ENCODE measurements around the gene STX8.
A peak's percentile ranks its signal among the peaks of the same experiment; 100 is the strongest.

STX8 gene

GRCh38 chr17:9220398-9221146 lies 355.0 kb downstream of the STX8 start:
- no peak overlapping the region for H3K27ac ChIP-seq
- ChIA-PET POLR2A (ENCODE audit: low non-redundant PET) (no interaction called here), CTCF (interaction anchor here (0.6 to 0.7 kb wide), 2 partner anchors 12 to 434 kb away, joined by 3 read pairs; no protein-coding TSS in a partner anchor)
- DNase-seq (ENCODE audit: low spot score): no peak
- TF ChIP-seq CTCF (conservative IDR thresholded peaks at IDR 0.05; ENCODE audit: low read depth): no peak

- POLR2A ChIA-PET (ENCODE audit: low non-redundant PET): no interaction called here
- no peak for DNase-seq (ENCODE audit: low spot score)
- no peak overlapping the region for H3K27ac ChIP-seq
- TF ChIP-seq CTCF (conservative IDR thresholded peaks at IDR 0.05; ENCODE audit: low read depth): no peak
- CTCF ChIA-PET: interaction anchor here (0.7 kb wide), 1 partner anchor 13 kb away, joined by 3 read pairs; no protein-coding TSS in a partner anchor
These were observed 355.8 kb downstream of the STX8 start for GRCh38 chr17:9219631-9220397.

GRCh38 chr17:9218911-9219310 lies 356.7 kb downstream of the STX8 start:
- ChIA-PET CTCF (interaction anchor here (0.6 kb wide), 1 partner anchor 136 kb away, joined by 3 read pairs; no protein-coding TSS in a partner anchor), POLR2A (ENCODE audit: low non-redundant PET) (no interaction called here)
- no peak for DNase-seq (ENCODE audit: low spot score)
- TF ChIP-seq CTCF (conservative IDR thresholded peaks at IDR 0.05; ENCODE audit: low read depth): no peak
- no peak overlapping the region for H3K27ac ChIP-seq

GRCh38 chr17:9218064-9218635 lies 357.5 kb downstream of the STX8 start:
- TF ChIP-seq CTCF (conservative IDR thresholded peaks at IDR 0.05; ENCODE audit: low read depth): no peak
- no peak for DNase-seq (ENCODE audit: low spot score)
- no peak overlapping the region for H3K27ac ChIP-seq
- ChIA-PET POLR2A (ENCODE audit: low non-redundant PET) (no interaction called here), CTCF (interaction anchor here (0.6 kb wide), 1 partner anchor 552 kb away, joined by 4 read pairs; no protein-coding TSS in a partner anchor)

GRCh38 chr17:9217151-9218056 lies 358.2 kb downstream of the STX8 start:
- DNase-seq (ENCODE audit: low spot score): peak; percentile 25
- H3K27ac ChIP-seq: no peak overlapping the region
- ChIA-PET CTCF (interaction anchor here (0.6 kb wide), 2 partner anchors 471 to 552 kb away, joined by 4 to 6 read pairs; no protein-coding TSS in a partner anchor), POLR2A (ENCODE audit: low non-redundant PET) (interaction anchor here (0.6 kb wide), 1 partner anchor 344 kb away, joined by 7 read pairs; no protein-coding TSS in a partner anchor)
- no peak for TF ChIP-seq CTCF (conservative IDR thresholded peaks at IDR 0.05; ENCODE audit: low read depth)
